ENCODE results near the gene KCNN3.

The KCNN3 gene

DNA sequence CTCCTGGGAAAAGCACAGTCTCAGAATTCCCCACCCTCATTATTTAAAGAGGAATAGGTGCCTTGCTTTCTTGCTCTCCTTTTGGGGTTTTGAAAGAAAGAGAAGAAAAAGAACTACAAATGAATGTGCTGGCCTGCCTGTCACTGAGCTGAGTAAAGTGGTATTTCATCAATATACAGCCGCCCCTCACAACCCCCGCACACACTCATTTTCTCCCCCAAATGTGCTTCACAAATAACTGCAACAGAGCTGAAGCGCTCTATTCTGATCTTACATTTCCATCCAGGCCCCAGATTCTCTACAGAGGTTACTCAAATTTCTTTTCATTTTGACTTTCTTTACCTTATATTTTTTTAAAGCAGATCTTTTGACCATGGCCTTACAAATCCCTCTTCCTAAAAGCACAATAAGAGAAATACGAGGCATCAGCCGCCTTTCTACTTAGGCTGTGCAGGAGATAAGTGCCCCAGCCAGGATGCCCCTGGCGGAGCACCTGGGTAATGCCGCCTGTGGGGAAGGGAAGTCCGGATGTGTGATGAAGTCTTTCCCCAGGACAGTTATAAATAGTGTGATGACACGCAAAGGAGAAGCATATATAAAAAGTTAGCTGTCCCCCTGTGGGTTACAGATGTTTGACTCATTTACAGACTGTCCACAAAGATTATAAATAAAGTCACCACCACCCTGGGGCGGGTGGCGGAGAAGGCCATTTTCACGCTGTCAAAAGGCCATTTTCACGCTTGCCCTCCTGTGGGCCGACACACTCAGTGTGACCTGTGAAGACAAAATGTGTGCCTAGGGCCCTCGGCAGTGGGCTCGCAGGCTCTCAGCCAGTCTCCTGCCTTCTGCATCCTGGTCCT is 6.5 kb downstream of the KCNN3 start:
- in situ Hi-C loops (cut with HindIII; ENCODE audit: low sequenced_read_pairs): no loop called here

DNA sequence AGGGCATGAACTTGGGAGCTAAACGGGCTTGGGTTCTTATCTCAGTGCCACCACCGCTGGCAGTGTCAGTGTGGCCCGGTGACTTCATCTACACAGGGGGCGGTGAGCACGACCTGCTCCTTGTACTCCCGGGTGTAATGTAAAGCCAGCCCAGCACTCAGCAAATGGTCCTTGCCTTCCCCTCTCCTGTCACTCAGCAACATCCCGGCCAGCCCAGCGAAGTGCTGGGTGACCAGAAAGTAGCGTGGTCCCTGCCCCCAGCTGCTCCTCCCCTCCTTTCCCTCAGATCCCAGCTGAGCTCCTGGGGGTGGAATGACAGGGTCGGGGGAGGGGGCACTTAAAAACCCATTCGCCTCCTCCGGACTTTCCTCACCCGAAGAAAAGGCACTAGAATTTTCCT is 7.2 kb downstream of the KCNN3 start:
- in situ Hi-C loops (cut with HindIII; ENCODE audit: low sequenced_read_pairs): no loop called here

DNA sequence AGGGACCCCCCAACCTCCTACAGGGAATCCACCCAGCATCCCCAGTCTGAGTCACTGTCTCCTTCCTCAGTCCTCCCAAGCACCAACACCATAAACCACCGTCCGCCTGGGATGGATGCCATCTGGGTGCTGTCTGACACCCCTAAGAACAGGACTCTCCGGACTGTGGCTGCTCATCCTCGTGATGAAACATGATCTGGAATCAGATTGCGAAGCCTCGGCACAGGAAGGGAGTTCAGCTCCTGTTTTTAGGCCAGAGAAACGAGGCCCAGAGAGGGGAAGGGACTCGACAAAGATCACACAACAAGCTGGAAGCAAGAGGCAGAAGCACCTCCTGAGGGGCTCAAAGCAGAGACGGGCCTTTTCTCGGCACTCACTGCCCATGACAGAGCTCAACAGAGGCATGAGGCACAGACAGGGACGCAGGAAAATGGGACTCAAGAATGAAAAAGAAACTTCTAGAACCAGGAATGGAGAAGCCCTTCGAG is 8.4 kb downstream of the KCNN3 start:
- in situ Hi-C loops (cut with HindIII; ENCODE audit: low sequenced_read_pairs): no loop called here

DNA sequence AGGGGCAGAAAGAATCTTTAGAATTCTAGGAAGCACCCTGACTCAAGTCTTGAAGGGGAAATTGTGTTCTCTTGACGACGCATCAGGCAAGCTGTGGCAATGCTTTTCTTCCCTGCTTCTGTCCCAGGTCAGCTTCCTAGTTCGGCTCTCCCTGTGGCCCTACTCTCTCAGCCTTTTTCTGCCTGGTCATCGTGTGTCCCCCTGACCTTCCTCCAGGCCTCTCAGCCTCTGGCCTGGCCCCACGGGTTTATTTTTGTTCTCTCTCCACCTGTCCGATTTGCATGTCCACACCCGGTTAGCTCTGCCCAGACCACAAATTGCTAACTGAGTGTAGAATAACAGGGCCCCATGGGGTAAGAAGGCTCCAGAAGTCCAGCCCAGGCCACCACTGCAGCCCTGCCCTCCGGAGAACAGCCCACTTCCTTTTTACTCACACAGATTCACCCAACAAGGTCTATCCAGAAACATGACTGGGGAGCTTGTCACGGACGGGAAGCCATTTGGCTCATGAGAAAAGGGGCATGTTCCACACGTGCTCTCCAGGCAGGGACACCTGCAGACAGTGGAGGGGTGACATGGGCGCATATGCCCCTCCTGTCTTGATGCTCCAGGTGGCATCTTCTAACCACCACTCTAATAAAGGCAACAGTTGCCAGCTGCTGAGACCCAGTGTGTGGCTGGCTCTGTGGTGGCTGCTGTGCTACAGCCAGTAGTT is 9.8 kb downstream of the KCNN3 start:
- in situ Hi-C loops (cut with HindIII; ENCODE audit: low sequenced_read_pairs): no loop called here

DNA sequence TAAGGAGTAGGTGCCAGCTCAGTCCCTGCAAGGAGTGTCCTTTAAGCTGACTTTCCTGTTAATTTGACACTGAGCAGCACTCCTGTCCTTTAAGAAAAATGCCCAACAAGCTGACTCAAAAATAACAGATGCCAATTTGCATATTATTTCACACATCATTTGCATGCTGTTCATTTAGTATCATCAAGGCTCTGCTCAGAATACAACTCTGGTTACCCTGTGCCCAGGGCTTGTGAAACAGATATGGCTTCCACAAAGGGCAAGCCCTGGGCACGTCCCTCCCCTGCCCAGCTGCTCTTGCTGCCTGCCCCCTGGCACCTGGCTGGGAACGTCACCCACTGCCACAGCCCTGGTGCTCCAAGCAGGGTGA is 10.3 kb downstream of the KCNN3 start:
- in situ Hi-C loops (cut with HindIII; ENCODE audit: low sequenced_read_pairs): no loop called here

DNA sequence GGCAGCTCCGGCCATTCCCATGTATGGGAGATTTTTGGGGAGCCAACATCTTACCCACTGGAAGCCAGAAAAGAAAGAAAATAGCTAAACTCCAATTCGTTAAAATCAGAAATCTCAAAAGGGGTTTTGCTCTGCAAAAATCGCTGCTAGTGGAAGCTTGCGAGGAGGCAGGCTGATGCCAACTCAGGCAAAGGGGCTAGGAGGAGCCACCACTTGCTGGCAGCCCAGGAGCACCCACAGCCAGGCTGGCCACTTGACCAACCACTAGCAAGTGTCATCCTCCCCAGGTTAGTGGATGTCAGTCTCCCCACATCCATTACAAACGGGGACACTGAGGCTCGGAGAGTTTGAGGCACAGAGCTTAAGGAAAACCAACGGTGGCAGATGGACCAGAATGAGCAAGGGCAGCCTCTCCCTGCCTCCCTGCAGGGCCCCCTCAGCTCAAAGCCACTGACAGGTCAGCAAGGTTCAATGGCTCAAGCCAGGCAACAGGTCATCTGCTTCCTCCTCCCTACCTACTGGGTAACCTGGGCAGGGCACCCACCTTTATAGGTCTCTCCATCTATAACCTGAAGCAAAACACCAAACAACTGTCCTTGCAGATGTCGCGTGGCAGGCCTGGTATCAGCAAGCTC is 10.8 kb downstream of the KCNN3 start:
- in situ Hi-C loops (cut with HindIII; ENCODE audit: low sequenced_read_pairs): no loop called here

DNA sequence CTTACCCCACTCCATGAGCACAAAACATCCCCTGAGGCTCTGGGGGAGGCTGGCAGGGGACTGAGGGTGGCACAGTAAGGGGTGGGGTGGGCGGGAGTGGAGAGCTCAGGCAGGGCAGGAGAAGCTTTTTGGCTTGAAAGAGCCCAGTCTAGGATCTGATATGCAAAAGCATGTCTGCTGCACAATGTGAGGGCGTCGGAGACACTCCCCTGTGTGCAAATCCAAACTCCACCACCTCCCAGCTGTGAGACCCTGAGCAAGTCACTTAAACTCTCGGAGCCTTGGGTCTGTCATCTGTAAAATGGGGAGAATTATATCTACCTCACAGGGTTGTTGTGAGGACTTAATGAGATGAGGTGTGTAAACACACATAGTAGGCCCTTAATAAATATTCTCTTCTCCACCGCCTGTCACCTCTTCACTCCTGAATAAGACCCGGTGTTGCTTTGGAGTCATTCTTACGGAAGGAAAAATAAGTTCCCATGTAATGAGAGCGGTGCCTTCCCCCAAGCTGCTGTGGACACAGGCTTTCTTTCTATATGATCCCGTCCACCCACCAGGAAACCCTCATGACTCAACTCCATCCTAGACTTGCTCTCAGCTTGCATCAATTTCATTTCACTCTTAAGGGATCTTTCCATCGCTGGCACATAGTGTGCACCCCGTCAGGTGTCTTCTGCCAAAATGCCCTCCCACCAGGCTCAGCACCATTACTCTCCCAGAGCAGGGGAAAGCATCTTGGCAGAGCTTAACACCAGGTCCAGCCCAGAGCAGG is 12.5 kb downstream of the KCNN3 start:
- in situ Hi-C loops (cut with HindIII; ENCODE audit: low sequenced_read_pairs): no loop called here

DNA sequence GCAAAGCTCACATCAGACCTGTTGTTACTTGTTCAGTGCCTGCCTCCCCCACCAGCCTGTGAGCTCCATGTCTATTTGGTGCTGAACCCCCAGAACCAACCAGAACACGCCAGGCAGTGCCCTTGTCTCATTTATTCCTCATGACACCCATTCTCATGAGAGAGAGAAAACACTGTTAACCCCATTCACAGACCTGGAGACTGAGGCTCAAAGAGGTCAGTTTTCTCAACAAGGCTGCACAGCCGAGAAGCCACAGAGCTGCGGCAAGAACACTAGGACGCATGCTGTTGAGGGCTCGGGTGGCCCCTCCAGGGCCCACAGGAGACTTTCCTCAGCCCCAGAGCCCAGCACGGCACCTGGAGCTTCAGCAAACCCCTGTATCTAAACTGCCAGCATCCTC is 13.1 kb downstream of the KCNN3 start:
- in situ Hi-C loops (cut with HindIII; ENCODE audit: low sequenced_read_pairs): no loop called here

DNA sequence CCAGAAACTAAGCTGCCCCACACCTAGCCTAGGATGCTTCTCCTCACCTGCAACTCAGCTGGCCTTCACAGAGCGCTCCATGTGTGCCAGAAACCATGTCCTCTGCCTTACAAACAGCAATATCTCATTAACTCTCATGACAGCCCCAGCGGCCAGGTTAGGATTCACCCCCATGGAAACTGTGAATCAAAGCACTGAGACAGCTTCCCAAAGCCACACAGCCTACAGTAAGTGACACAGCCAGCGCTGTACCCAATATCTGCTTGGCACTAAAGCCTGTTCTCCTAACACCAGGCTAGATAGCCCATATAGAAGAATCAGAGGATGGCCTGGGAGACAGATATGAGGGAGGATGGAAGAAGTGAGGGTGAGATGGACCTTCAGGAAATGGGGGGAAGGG is 13.5 kb downstream of the KCNN3 start:
- in situ Hi-C loops (cut with HindIII; ENCODE audit: low sequenced_read_pairs): no loop called here

DNA sequence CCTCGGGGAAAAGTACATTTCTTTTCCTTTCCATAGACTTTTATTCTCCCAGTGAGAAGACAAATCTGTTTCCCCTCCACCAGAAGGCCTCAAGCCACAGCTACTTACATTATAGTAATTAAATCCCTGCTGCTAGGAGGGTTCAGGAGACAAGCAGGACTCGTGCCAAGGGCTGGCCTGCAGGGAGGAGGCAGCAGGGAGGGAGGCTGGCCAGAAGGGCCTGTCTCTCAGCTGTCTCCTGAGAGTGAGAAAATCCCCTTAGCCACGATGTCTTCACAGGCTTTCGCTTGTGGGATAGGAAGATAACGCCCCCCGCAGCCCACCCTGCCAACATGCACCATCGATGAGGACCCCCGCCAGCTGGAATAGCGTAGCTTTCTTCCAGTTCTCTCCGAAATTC is 14.0 kb downstream of the KCNN3 start:
- in situ Hi-C loops (cut with HindIII; ENCODE audit: low sequenced_read_pairs): no loop called here

DNA sequence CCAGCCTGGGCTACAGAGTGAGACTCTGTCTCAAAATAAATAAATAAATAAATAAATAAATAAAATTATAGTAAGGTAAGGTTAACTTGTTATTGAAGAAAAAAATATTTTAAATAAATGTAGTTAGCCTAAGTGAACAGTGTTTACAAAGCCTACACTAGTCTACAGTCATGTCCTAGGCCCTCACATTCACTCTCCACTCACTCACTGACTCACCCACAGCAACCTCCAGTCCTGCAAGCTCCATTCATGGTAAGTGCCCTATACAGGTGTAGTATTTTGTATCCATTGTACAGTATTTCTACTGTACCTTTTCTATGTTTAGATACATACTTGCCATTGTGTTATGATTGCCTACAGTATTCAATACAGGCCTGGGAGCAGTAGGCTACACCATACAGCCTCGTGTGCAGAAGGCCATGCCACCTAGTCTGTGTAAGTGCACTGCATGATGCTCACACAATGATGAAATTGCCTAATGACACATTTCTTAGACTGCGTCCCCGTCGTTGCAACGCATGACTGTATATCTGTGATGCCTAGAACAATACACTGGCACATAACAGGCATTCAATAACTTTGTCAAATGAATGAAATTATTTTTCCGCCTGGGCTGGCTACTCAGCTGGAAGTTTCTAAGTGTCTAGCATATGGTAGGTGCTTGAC is 14.8 kb downstream of the KCNN3 start:
- in situ Hi-C loops (cut with HindIII; ENCODE audit: low sequenced_read_pairs): no loop called here

DNA sequence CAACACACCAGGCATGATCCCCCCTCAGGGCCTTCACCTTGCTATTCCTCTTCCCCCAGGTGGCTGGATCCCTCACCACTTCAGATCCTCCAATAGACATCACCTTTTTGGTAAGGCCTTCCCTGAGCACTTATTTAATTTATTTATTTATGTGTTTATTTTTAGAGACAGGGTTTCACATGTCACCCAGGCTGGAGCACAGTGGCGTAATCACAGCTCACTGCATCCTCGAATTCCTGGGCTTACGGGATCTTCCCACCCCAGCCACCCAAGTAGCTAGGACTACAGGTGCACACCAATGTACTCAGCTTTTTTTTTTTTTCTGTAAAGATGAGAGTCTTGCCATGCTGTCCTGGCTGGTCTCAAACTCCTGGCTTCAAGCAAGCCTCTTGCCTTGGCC is 17.2 kb downstream of the KCNN3 start:
- in situ Hi-C loops (cut with HindIII; ENCODE audit: low sequenced_read_pairs): no loop called here

DNA sequence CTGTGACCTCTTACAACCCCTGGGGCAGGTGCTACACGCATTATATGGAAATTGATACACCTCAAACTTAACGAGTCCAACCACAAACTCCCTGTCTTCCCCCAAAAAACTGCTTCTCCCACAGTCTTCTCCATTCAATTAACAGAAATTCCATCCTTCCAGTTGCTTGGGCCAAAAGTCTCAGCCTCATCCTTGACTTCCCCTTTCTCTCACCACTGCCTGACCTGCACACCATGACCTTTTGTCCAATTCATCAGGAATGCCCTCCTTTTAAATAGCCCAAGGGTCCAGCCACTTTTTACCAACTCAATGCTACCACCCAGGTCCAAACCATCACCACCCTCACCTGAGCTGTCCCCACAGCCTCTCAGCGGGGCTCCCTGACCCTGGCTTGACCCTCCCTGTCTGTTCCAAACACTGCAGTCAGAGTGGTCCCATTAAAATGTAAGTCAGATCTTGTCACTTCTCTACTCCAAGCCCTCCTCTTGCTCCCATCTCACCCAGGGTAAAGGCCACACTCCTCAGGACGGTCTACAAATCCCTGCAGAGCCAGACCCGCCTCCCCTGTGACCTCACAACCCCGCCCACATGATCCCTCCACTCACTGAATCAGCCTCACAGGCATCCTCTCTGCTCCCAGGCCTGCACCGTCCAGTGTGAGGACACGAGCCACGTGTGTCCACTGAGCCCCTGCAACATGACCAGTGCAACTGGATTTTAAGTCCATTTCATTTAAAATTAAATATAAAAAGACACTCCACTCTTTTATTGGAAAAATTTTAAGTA is 18.5 kb downstream of the KCNN3 start:
- in situ Hi-C loops (cut with HindIII; ENCODE audit: low sequenced_read_pairs): no loop called here

DNA sequence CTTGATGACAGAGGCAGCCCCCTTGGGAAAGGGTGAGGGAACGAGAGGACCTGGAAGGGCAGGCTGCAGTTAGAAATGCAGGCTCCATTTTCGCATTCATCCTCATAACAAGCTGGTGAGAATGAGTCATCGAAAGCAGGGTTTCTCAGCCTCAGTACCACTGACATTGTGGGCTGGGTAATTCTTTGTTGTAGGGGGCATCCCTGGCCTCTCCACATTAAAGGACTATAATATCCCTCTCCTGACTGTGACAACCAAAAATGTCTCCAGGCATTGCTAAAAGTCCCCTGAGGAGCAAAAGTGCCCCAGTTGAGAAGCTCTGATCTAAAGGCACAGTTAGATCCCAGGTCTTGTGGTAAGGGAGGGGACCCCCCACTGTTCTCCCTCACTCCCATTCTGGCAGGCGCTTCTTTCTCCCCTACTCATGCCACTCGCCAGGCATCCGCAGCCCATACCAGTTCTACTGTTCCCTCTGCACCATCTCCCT is 20.4 kb downstream of the KCNN3 start:
- in situ Hi-C loops (cut with HindIII; ENCODE audit: low sequenced_read_pairs): no loop called here

DNA sequence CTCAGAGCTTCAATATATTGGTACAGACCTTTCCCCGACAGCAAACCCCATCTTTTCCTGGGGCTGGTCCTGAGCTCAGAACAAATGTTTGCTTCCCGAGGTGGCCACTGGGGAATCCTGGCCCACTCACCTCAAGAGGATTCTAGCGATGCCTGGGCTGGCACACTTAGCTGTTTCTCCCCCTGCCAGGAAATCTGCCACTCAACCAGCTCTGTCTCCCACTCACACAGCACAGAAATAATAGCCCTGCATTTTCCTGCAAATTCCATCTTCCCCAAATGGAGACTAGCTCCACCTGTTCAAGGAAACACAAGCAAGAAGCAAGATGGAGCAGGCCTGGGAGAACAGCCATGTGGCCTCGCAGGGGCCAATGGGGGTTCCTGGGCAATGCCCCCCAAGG is 21.1 kb downstream of the KCNN3 start:
- in situ Hi-C loops (cut with HindIII; ENCODE audit: low sequenced_read_pairs): no loop called here

DNA sequence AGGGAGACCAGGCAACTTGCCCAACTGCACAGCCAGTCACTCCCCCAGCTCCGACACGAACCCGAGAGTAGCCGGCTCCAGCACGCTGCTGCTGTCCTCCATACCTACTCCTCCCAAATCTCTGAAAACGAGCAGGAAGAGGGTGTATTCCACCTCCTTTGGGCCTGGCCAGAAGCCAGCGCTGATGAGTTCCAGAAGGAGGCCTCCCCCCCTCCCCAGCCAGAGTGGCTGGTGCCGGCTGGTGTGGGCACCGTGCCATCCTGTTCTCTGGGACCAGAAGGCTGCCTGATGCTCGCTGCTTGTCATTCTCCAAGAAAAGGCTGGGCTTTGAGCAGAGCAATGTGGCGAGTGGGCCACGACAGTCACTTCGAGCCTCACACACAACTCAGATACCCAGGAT is 22.2 kb downstream of the KCNN3 start:
- in situ Hi-C loops (cut with HindIII; ENCODE audit: low sequenced_read_pairs): no loop called here

DNA sequence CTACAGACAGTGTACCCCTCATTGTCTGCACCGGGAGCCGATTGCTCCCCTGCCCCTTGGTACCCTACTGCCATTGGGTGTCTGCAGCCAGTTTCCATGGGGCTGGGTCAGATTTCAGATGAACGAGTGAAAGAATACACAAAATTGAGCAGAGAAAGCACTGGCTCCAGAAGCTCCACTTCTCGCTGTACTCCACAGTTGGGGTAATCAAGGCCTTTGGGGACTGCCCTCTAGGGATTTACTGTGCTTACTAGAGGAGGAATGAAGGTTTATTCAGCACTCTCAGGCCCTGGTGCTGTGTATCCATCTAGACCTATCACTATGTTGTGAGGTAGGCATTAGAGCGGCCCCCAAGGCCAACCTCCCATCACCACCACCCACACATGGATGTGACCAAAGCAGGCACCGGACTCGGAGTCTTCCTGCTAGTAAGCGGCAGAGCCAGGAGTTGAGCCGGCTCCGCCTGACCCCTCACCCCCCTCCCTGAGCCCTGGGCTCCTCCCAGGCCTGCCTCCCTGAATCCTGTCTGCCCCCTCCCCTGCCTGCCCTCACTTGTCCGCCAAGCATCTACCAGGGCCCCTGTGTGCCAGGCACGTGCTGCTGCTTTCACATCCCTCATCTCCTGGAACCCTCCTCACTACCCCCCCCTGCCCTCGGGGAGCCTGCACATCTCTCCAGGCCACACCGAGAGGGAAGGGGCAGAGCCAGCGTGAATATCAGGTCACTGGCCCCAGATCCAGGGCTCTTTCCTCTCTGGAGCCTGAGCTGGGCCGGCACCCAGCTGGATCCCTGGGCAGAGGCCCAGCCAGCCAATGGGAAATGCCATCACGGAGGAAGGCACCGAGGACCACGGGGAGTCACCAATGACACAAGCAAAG is 23.3 kb downstream of the KCNN3 start:
- in situ Hi-C loops (cut with HindIII; ENCODE audit: low sequenced_read_pairs): no loop called here

DNA sequence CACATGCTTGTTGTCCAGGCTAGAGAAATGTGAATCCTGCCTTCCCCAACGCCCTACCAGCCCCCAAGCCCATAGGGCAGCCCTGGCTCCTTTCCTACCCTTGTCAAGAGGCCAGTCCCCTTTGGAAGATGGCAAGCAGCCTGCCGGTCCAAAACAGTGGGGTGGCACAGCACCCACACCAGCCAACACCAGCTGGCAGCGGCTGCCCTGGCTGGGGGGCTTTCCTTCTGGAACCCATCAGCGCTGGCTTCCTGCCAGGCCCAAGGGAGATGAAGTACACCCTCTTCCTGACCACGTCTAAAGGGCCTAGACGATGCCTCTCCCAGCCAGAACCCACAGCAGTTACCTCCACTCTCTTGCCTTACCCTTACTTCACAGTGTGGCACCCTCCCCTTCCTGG is 24.2 kb downstream of the KCNN3 start:
- in situ Hi-C loops (cut with HindIII; ENCODE audit: low sequenced_read_pairs): no loop called here

DNA sequence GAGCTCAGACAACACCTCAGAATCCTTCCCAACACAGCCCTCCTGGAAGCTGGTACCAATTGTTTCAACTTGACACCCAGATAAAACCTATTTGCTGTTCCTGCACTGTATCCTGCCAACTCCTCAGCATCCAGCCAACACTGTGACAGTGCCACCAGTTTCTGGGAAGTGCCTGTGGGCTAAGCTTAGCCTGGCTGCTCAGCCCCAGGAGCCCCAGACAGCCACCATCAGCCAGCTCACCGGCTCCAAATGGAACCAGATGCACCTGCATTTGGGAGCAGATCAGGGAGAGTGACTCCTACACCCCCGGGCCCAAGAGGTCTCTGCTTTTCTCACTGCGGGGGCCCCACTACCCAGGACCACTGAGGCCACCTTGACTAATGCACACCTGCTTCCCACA is 24.9 kb downstream of the KCNN3 start:
- in situ Hi-C loops (cut with HindIII; ENCODE audit: low sequenced_read_pairs): no loop called here
